ENCODE measurements around the gene TAF15.

The TAF15 gene

DNA sequence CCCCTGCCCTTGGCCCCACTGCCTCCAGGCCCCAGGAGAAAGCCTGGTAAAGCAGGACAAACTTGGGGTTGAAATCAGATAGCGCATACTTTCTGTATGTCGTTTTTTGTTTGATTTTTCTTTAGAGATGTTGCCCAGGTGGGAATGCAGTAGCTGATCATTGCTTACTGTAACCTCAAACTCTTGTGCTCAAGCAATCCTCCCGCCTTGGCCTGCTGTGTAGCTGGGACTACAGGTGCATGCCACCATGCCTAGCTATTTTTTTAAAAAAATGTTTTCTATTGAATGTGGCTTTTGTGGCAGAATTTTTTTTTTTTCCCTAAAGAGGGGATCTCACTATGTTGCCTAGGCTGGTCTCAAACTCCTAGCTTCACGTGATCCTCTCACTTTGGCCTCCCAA, 82.0 kb downstream of the TAF15 start:
- DNase-seq (ENCODE audit: low read depth): no peak
- no peak for TF ChIP-seq CTCF (IDR thresholded peaks at IDR 0.05; ENCODE audit: control insufficient read depth, extremely low read depth, insufficient read depth)

DNA sequence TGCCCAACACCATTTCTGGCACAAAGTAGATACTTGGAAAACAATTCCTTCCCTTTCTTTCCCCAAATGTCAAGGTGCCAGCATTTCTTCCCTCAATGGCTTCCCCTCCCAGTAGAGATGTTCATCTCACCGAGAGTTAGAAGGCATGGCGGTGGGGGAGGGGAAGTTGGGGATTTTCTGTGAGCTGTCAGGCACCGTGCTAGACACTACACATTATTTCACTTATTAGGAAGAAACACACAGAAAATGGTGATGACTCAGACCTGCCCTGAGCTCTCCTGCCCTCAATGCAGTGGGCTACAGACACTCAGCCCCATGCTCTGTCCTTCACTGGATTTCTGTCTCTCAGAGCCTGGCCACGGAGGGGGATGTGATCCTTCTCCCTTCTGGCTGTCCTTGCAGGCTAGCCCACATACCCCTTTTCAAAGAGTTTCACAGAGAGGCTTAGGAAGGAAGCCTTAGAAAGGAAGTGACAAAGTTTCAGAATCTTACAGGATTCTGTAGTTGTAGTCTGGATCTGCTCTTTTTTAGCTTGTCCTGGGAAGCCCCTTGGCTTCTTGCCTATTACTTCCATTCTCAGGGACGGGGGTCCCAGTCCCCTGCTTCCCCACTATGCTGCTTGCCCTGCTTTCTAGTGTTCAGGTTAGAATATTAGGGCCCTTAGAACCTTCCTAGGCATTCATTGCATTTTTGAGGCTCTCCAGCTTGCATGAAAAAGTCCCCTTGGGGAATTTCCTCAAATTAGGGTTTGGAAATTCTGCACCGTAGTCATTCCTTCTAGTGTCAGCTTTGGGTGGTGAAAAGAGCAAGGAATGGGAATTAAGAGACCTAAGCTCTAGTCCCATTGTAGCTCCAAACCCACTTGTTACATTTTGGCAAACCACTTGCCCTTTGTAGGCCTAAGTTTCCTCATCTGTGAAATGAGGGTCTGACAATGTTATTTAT, 83.1 kb downstream of the TAF15 start:
- no peak for DNase-seq (ENCODE audit: low read depth)
- no peak for TF ChIP-seq CTCF (IDR thresholded peaks at IDR 0.05; ENCODE audit: control insufficient read depth, extremely low read depth, insufficient read depth)
- no peak overlapping the region for H3K4me3 ChIP-seq (ENCODE audit: low read depth, low read length)

More for the DNA sequence above, 82.0 kb downstream of the TAF15 start:
- no peak overlapping the region for H3K4me3 ChIP-seq (ENCODE audit: low read depth, low read length)

DNA sequence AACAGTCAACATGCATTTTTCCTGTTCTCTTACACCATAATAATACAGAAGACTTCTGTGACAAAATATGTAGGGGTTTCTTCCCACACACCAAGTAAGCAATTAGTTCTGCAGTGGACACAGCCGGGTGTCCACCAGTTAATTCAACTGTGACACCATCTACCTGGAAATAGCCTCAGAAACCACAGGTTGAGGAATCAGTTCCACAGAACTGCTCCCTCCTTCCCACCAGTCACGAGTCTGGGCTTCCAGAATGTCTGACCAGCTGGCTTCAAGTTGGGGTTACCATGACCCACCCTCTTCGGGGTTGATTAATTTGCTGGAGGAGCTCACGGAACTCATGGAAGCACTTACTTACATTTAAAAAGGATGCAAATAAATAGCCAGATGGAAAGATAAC, 84.5 kb downstream of the TAF15 start:
- no peak overlapping the region for H3K4me3 ChIP-seq (ENCODE audit: low read depth, low read length)
- DNase-seq (ENCODE audit: low read depth): no peak
- TF ChIP-seq CTCF (IDR thresholded peaks at IDR 0.05; ENCODE audit: control insufficient read depth, extremely low read depth, insufficient read depth): no peak

DNA sequence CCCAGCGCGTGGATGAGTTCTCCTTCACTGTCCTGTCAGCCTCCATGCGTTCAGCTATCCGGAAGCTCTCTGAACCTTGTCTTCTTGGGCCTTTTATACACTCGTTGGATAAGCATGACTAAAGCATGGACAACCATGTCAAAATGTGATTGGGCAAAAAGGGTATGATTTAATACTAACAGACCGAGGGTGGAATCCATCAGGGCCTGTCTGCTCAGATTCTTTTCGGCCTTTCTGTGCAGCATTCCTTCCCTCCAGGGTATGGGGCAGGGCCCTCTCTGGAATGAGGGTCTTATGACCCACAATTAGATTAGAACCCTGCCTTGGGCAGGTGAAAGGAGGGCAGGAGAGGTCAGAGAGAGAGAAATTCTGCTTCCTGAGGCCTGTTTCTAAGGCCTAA, 84.9 kb downstream of the TAF15 start:
- no peak for TF ChIP-seq CTCF (IDR thresholded peaks at IDR 0.05; ENCODE audit: control insufficient read depth, extremely low read depth, insufficient read depth)
- no peak overlapping the region for H3K4me3 ChIP-seq (ENCODE audit: low read depth, low read length)
- no peak for DNase-seq (ENCODE audit: low read depth)

- no peak overlapping the region for H3K4me3 ChIP-seq (ENCODE audit: low read depth, low read length)
- no peak for DNase-seq (ENCODE audit: low read depth)
- TF ChIP-seq CTCF (IDR thresholded peaks at IDR 0.05; ENCODE audit: control insufficient read depth, extremely low read depth, insufficient read depth): no peak
Observed at GRCh38 chr17:35895636-35896587, 86.6 kb downstream of the TAF15 start.

Data from LNCaP clone FGC (cell line).